ENCODE measurements around the gene TBC1D3B.
"Not testable (repeated sequence)": the region's sequence is repeated elsewhere in the genome, so short reads cannot be mapped to it uniquely, and the experiment has no call there.

Gene TBC1D3B

GRCh38 chr17:36176536-36176935 is at the start of gene TBC1D3B:
TBC1D3B (minus strand) TSS chr17:36176636; CDS start chr17:36175050, 1,586 bp downstream.
- DNase-seq (ENCODE audit: low read depth) = not testable (repeated sequence)

- not testable (repeated sequence) for DNase-seq (ENCODE audit: low read depth)
Observed at GRCh38 chr17:36222967-36223366, 46.5 kb upstream of the TBC1D3B start.

- DNase-seq (ENCODE audit: low read depth) = not testable (repeated sequence)
Observed at GRCh38 chr17:36221581-36222100, 45.2 kb upstream of the TBC1D3B start.

GRCh38 chr17:36220737-36221580 is 44.5 kb upstream of the TBC1D3B start:
- DNase-seq (ENCODE audit: low read depth) = not testable (repeated sequence)

- DNase-seq (ENCODE audit: low read depth) = not testable (repeated sequence)
Observed at GRCh38 chr17:36219556-36219955, 43.1 kb upstream of the TBC1D3B start.

GRCh38 chr17:36215406-36216308 is 39.2 kb upstream of the TBC1D3B start:
- DNase-seq (ENCODE audit: low read depth) = not testable (repeated sequence)

GRCh38 chr17:36214918-36215317 is 38.5 kb upstream of the TBC1D3B start:
- DNase-seq (ENCODE audit: low read depth) = no peak

- DNase-seq (ENCODE audit: low read depth) = no peak
Observed at GRCh38 chr17:36213695-36214094, 37.3 kb upstream of the TBC1D3B start.

GRCh38 chr17:36212966-36213365 is 36.5 kb upstream of the TBC1D3B start:
- no peak for DNase-seq (ENCODE audit: low read depth)

GRCh38 chr17:36212272-36212605 is 35.8 kb upstream of the TBC1D3B start:
- no peak for DNase-seq (ENCODE audit: low read depth)

- DNase-seq (ENCODE audit: low read depth) = not testable (repeated sequence)
Observed at GRCh38 chr17:36211484-36212271, 35.2 kb upstream of the TBC1D3B start.

GRCh38 chr17:36210439-36211211 is 34.2 kb upstream of the TBC1D3B start, which contains the start of gene CCL4L2:
CCL4L2 (plus strand) TSS chr17:36211063.
- not testable (repeated sequence) for DNase-seq (ENCODE audit: low read depth)

GRCh38 chr17:36209575-36209974 is 33.1 kb upstream of the TBC1D3B start:
- no peak for DNase-seq (ENCODE audit: low read depth)

GRCh38 chr17:36207383-36207782 is 30.9 kb upstream of the TBC1D3B start:
- not testable (repeated sequence) for DNase-seq (ENCODE audit: low read depth)

GRCh38 chr17:36206486-36206821 is 30.0 kb upstream of the TBC1D3B start:
- DNase-seq (ENCODE audit: low read depth) = not testable (repeated sequence)

GRCh38 chr17:36205637-36206485 is 29.4 kb upstream of the TBC1D3B start:
- DNase-seq (ENCODE audit: low read depth) = no peak

- DNase-seq (ENCODE audit: low read depth) = no peak
Observed at GRCh38 chr17:36204724-36205500, 28.5 kb upstream of the TBC1D3B start.

GRCh38 chr17:36203335-36203734 is 26.9 kb upstream of the TBC1D3B start:
- no peak for DNase-seq (ENCODE audit: low read depth)

- not testable (repeated sequence) for DNase-seq (ENCODE audit: low read depth)
Observed at GRCh38 chr17:36201506-36201905, 25.1 kb upstream of the TBC1D3B start.

All from amniotic epithelial cell (primary cell).